Smooth muscle cell (in vitro differentiated cells): ENCODE results near the gene ILF3. TPM values are rescaled to one million over a fixed set of nuclear protein-coding genes. Genes with fewer than 3 reads are reported as not detected.

ENCODE experiments used
- DNase-seq: peaks from one replicate; lab custom pipeline; 2025; ENCODE audit not compliant: unreplicated experiment; lab: John Stamatoyannopoulos, UW
- H2AFZ ChIP-seq: fragments of 200-600 bp; sonication (generic); 2 replicates; pipeline ENCODE4 v1.6.0; 2016; ENCODE audit warnings: antibody characterized with exemption, low read depth, mild to moderate bottlenecking
- H3F3A ChIP-seq: fragments of 200-600 bp; sonication (generic); 2 replicates; pipeline ENCODE4 v1.6.0; 2017; ENCODE audit warnings: antibody characterized with exemption, low read depth
- H3K27ac ChIP-seq: fragments of 200-600 bp; sonication (generic); 2 replicates; pipeline ENCODE4 v1.5.1; 2016; ENCODE audit warnings: low read depth, mild to moderate bottlenecking
- H3K27me3 ChIP-seq: fragments of 200-600 bp; sonication (generic); 2 replicates; pipeline ENCODE4 v1.6.1; 2016; ENCODE audit warnings: low read depth, mild to moderate bottlenecking
- H3K36me3 ChIP-seq: fragments of 200-600 bp; sonication (generic); 2 replicates; pipeline ENCODE4 v1.5.1; 2016; ENCODE audit warnings: low read depth
- H3K4me1 ChIP-seq: fragments of 200-600 bp; sonication (generic); 2 replicates; pipeline ENCODE4 v1.5.1; 2016; ENCODE audit warnings: low read depth
- H3K4me2 ChIP-seq: fragments of 200-600 bp; sonication (generic); 2 replicates; pipeline ENCODE4 v1.6.0; 2016; ENCODE audit warnings: mild to moderate bottlenecking
- H3K4me3 ChIP-seq: fragments of 200-600 bp; sonication (generic); 2 replicates; pipeline ENCODE4 v1.5.1; 2016; ENCODE audit warnings: mild to moderate bottlenecking
- H3K79me2 ChIP-seq: fragments of 200-600 bp; sonication (generic); 2 replicates; pipeline ENCODE4 v1.6.0; 2016; ENCODE audit warnings: low read depth, mild to moderate bottlenecking
- H3K9ac ChIP-seq: fragments of 200-600 bp; sonication (generic); 2 replicates; pipeline ENCODE4 v1.6.0; 2016; ENCODE audit warnings: low read depth
- H3K9me3 ChIP-seq: fragments of 200-600 bp; sonication (generic); replicated peaks from 2 replicates; pipeline ENCODE4 v1.5.1; 2016; ENCODE audit warnings: low read depth
- H4K20me1 ChIP-seq: fragments of 200-600 bp; sonication (generic); 2 replicates; pipeline ENCODE4 v1.6.0; 2016; ENCODE audit warnings: low read depth
- WGBS: methylation state at CpG from one replicate; pipeline ENCODE4 v1.1.7; 2016; ENCODE audit warnings: low lambda C conversion rate; 5-methylcytosine and 5-hydroxymethylcytosine counted together
- polyA plus RNA-seq: library from polyadenylated mRNA; unstranded; fragments of >200 nt; fragmentation: Nextera tagmentation; extraction: Ambion mirVana; gene quantifications from 2 replicates; pipeline ENCODE4 v1.2.1, GENCODE V29; 2016
- total RNA-seq: library from RNA; depleted of rRNA; stranded (reverse); fragments of >200 nt; gene quantifications from 2 replicates; pipeline ENCODE4 v1.2.3, GENCODE V29; 2014
- TF ChIP-seq, protein P1 (sequence below): fragments of 200-600 bp; sonication (generic); IDR thresholded peaks from 2 replicates; pipeline ENCODE4 v1.5.1; 2017; ENCODE audit warnings: borderline replicate concordance, mild to moderate bottlenecking, antibody characterized with exemption; ENCODE audit not compliant: insufficient read depth, poor library complexity, severe bottlenecking

Gene ILF3
- total and polyA plus RNA-seq, 2 experiments from 2014 or later = 78.0 to 108 TPM

DNA sequence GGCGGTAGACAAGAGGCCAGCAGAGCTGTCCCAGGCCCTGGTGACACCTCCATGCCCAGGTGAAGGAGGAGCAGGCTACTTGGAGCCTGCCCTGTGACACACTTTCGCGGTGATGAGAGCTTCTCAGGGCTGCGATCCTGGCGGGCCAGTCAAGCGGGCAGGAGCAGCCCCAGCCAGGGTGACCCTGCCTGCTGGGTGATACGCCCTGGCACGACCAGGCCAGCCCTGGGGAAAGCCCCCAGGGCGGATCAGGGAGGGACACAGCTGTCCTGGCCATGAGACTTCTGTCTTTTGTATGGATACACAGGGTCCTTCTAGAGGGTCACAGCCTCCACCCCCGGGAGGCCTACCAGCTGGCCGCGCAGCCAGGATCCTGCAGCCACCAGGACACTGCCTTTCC is 76.8 kb downstream of the ILF3 start:
- no peaks in the 10 kb centered on the region for H3K4me1 ChIP-seq
- no peak overlapping the region for H3K27ac ChIP-seq
- no peaks in the 10 kb centered on the region for H3F3A ChIP-seq
- H3K9ac ChIP-seq = no peak overlapping the region
- peaks cover 97% of the 10 kb centered on the region for H3K79me2 ChIP-seq
- peaks cover 97% of the 10 kb centered on the region for H4K20me1 ChIP-seq
- no peaks in the 10 kb centered on the region for H3K27me3 ChIP-seq
- no peak overlapping the region for H3K4me2 ChIP-seq
- no peaks in the 10 kb centered on the region for H3K9me3 ChIP-seq
- 94% methylated on average over 12 of the region's 12 CpGs for WGBS
- no peaks in the 10 kb centered on the region for H3K36me3 ChIP-seq
- TF ChIP-seq, protein P1, sequence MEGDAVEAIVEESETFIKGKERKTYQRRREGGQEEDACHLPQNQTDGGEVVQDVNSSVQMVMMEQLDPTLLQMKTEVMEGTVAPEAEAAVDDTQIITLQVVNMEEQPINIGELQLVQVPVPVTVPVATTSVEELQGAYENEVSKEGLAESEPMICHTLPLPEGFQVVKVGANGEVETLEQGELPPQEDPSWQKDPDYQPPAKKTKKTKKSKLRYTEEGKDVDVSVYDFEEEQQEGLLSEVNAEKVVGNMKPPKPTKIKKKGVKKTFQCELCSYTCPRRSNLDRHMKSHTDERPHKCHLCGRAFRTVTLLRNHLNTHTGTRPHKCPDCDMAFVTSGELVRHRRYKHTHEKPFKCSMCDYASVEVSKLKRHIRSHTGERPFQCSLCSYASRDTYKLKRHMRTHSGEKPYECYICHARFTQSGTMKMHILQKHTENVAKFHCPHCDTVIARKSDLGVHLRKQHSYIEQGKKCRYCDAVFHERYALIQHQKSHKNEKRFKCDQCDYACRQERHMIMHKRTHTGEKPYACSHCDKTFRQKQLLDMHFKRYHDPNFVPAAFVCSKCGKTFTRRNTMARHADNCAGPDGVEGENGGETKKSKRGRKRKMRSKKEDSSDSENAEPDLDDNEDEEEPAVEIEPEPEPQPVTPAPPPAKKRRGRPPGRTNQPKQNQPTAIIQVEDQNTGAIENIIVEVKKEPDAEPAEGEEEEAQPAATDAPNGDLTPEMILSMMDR = no peak
- no peak overlapping the region for H3K4me3 ChIP-seq
- no peak overlapping the region for H2AFZ ChIP-seq
- DNase-seq = no peak

GRCh38 chr19:10735741-10736140 is 81.6 kb downstream of the ILF3 start:
- Histone ChIP-seq H3K9me3 (no peaks in the 10 kb centered on the region), H3K4me2 (no peak overlapping the region), H3F3A (no peaks in the 10 kb centered on the region), H4K20me1 (peaks cover 95% of the 10 kb centered on the region), H3K9ac (no peak overlapping the region), H2AFZ (no peak overlapping the region), H3K4me1 (no peaks in the 10 kb centered on the region), H3K4me3 (no peak overlapping the region), H3K79me2 (peaks cover 97% of the 10 kb centered on the region), H3K36me3 (no peaks in the 10 kb centered on the region), H3K27me3 (no peaks in the 10 kb centered on the region), H3K27ac (no peak overlapping the region)
- no peak for DNase-seq
- 87% methylated on average over 5 of the region's 5 CpGs for WGBS
- TF ChIP-seq, protein P1 = no peak

GRCh38 chr19:10736189-10736588 is 82.0 kb downstream of the ILF3 start:
- Histone ChIP-seq H3F3A (no peaks in the 10 kb centered on the region), H3K4me3 (no peak overlapping the region), H3K36me3 (no peaks in the 10 kb centered on the region), H3K4me1 (no peaks in the 10 kb centered on the region), H3K9me3 (no peaks in the 10 kb centered on the region), H3K4me2 (no peak overlapping the region), H3K79me2 (peaks cover 97% of the 10 kb centered on the region), H3K27me3 (no peaks in the 10 kb centered on the region), H3K9ac (no peak overlapping the region), H2AFZ (no peak overlapping the region), H4K20me1 (peaks cover 95% of the 10 kb centered on the region), H3K27ac (no peak overlapping the region)
- no peak for DNase-seq
- WGBS = 87% methylated on average over 6 of the region's 6 CpGs
- TF ChIP-seq, protein P1 = no peak

GRCh38 chr19:10736916-10737551 is 82.9 kb downstream of the ILF3 start:
- no peak overlapping the region for H3K4me3 ChIP-seq
- no peaks in the 10 kb centered on the region for H3K27me3 ChIP-seq
- TF ChIP-seq, protein P1 = no peak
- no peaks in the 10 kb centered on the region for H3K4me1 ChIP-seq
- H3K36me3 ChIP-seq = no peaks in the 10 kb centered on the region
- no peaks in the 10 kb centered on the region for H3K9me3 ChIP-seq
- H4K20me1 ChIP-seq = peaks cover 96% of the 10 kb centered on the region
- no peak overlapping the region for H3K4me2 ChIP-seq
- H3K27ac ChIP-seq = no peak overlapping the region
- WGBS = 86% methylated on average over 9 of the region's 9 CpGs
- H3F3A ChIP-seq = no peaks in the 10 kb centered on the region
- peaks cover 97% of the 10 kb centered on the region for H3K79me2 ChIP-seq
- no peak overlapping the region for H3K9ac ChIP-seq
- no peak for DNase-seq
- H2AFZ ChIP-seq = no peak overlapping the region
